HG02571 (cell line): ENCODE results near the gene MGME1.

Source experiments
- ATAC-seq: cut with Tn5 transposase; IDR thresholded peaks from one replicate; pipeline ENCODE4 v1.9.1; 2021; ENCODE audit warnings: mild to moderate bottlenecking, moderate library complexity; ENCODE audit not compliant: unreplicated experiment

MGME1 gene, protein sequence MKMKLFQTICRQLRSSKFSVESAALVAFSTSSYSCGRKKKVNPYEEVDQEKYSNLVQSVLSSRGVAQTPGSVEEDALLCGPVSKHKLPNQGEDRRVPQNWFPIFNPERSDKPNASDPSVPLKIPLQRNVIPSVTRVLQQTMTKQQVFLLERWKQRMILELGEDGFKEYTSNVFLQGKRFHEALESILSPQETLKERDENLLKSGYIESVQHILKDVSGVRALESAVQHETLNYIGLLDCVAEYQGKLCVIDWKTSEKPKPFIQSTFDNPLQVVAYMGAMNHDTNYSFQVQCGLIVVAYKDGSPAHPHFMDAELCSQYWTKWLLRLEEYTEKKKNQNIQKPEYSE

DNA sequence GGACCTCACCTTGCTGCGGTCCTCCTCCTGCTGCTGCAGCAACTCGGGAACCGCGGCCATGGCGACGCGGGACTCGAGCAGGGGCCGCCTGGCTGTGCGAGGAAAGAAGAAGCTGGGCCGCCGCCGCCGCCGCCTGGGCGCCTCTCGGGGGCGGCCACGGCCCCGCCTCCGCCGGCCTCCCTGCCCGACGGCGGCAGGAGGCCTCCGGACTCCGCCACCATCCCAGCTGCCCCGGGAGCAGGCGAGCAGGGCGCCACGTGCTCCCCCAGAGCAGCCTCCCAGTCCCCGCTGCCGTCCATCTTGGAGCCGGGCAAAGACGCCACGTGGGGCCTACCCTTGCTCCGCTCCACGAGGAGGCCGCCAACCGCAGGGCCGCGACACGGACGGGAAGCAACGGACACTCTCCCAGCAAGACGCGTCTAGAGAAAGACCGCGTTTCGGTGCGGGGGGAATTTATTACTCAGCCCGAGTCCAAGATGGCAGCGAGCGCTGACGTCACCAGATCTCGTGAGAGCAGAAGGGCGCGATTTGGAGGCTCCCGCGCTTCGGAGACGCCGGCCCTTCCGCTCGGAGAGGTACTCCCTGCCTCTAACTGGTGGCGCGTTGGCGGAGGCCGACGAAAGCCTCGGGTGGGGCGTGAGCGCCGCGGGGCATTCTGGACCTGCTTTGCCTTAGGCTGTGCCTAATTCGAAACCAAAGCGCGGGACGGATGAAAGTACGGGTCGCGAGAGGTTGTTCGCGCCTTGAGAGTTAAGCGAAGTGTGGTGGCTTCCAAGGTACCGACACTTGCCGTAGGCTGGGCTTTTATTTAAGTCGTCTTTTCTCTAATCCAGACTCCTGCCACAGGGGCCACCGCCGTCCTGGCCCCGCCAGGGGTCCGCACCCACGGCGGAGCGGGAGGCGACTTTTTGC is at the start of gene MGME1, which contains the start of gene SNX5:
Gene MGME1 (plus strand): TSS at position 653 of the 912 bp plus-strand sequence. CDS start 842 bp downstream, outside the sequence.
Gene SNX5 (minus strand): TSS at position 429 of the 912 bp plus-strand sequence. CDS start 369 bp downstream, at position 60.
- ATAC-seq: peak; percentile 75

DNA sequence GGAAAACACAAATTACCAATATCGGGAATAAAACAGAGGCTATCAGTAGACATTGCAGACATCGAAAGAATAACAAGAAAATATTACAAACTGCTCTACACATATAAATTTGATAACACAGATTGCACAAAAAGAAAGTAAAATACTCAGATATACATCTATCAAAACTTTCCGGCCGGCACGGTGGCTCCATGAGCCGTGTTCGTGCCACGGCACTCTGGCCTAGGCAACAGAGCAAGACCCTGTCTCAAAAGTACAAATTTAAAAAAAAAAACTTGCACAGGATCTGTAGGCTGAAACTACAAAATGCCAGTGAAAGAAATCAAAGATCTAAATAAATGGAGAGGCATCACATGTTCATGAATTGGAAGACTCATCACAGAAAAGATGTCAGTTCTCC is 49.7 kb upstream of the MGME1 start:
- no peak for ATAC-seq

DNA sequence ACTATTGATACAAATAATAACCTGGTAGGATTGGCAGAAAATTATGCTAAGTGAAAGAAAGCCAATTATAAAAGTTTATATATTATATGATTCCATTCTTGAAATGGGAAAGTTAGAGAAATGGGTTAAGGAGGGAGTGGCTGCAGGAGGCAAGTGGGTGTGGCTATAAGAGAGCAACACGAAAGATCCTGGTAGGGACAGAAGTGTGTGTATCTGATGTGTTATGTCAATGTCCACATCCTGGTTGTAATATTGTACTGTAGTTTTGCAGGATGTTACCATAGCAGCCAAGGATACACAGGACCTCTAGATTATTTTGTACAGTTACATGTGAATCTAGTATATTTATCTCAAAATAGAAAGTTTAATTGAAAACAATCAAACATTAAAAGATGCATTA is 47.0 kb upstream of the MGME1 start:
- ATAC-seq: no peak

DNA sequence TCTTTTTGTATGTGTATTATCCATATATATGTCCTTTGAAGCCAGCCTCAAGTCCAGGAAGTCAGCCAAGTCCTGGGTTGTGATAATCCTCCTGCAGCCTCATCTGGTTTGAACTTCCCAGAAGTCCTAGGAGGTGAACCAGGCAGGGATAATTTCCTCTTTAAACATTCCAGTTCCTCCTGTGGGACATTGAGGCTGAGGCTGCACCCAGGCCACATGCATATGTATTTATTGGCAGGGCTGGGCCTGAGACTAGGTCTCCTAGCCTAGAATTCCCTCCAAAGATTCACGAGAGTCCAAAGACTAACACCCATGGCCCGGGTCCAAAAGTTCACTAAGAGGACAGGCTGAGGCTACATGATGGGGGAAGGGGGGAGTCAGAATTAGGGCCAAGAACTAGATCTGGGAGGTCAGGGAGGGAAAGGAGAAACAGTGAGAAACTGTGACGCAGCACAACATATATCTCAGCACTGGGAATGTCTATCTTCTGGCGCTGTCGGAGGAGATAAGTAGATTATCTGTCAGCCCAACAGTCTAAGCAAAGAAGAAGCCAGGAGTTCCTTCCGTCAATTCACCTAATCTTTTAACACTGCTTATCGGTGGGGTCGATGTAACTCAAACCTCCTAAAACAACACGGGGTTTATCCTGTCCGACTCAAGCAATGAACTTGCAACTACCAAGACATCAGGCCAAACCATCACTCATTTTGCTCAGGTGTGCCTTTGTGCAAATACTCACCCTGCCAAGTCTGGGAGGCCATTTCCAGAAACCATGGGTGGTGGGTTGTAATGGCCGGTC is 43.5 kb upstream of the MGME1 start:
- ATAC-seq: no peak

DNA sequence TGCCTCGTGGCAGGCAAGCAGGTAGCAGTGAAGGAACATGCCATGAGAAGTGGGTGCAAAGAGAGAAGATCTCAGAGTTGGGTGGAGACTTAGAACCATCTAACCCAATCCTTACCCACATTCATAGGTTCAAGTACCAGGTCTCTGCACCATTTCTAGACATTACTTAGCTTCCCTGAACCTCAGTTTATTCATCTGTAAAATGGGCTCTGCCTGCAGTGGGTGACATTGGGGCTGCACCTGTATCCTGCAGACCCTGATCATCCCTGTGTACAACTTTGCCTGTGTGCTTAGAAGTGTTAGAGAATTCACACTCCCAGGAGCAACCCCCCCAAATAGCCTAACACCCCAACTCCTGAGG is 42.9 kb upstream of the MGME1 start:
- ATAC-seq: no peak

DNA sequence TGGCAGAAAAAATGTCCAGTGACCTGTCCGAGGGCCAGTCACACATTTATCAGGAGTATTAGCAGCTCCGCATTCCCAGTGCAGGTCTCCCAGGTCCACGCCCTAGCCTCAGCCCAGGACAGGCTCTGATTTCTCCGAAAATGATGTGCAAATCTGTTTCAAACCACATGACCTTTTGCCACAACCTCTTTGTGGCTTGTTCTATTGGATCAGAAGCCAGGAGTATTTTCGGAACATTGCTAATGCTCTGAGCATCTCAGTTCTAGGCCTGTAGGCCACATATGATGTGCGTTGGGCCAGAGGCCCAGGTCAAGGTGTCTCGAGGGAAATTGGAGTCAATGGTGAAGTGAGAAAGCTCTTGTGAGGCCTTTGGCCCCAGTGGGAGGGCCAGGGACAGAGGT is 40.6 kb upstream of the MGME1 start:
- no peak for ATAC-seq

DNA sequence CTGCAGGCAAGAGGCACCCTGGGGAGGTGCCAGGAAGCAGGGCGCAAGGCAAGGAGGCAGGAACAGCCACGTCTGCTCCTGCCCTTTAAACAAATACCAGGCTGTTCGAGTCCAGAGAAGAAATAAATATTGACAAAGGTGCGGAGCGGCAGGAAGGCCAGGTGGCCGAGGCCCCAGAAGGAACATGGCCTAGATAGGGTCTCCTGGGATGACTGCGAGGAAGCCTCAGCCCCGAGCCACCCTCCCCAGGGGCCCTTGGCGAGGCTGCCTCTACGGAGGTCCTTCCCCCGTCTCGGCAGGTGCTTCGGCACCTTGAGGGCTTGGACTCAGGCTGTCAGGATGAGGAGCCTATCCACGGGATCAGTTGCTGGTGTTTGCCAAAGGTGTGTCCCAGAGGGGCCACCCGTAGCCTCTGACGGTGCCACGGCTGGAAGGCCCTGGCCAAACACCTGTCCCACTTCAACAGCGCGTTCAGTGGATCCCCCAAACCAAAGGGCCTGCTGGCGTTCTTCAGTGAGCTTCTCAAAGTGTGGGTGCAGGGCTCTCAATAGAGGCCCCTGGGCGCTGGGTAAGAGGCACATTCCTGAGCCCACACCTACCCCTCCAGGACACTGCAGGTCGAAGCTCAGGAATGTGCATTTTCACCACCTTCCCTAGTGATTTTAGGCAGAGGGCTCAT is 40.0 kb upstream of the MGME1 start:
- no peak for ATAC-seq

DNA sequence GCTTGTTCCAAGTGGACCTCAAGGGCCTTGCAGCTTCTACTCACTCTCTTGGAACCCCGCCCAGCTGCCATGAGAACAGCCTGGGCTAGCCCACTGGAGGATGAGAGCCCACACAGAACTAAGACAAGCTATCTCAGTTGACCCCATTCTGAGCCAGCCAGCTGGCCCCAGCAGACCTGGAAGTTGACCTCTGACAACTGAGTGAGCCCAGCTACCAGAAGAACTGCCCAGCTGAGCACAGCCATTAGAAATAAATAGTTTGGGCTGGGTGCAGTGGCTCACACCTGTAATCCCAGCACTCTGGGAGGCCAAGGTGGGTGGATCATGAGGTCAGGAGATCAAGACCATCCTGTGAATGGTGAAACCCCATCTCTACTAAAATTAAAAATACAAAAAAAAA is 37.3 kb upstream of the MGME1 start:
- ATAC-seq: no peak

DNA sequence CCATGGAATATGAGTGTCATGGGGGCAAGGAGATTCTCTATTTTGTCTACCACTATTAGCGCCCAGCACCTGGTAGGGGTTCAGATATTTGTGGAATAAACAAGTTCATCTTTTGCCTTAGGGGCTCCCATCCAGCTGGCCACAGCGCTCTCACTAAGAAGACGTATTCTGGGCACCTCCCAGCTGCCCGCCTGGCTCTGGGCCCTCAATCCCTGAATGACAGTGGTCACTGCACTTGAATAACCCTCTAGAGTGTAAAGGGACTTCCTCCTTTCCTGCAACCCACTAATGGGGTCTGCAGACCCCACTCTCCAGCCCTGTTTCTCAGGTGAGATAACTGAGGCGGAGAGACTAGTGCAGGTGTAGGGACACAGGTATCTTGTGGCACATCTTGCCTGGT is 36.4 kb upstream of the MGME1 start:
- ATAC-seq: no peak

DNA sequence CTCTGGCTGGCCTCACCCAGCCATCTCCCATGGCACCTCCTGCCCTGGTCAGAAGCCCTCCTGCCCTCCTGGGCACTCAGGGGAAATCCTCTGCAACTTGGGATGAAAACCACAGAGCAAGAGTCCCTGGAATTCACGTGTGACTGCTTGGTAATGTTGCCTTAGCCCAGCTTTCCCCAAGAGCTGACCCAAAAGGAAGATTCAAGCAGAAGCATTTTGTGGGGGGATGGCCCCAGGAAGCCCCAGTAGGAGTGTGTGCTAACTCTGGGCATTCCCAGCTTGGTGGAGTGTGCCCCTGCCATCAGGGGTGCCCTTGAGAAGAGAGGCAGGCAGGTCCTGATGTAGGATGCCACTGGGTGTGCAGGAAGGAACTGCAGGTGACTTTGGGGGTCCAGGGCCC is 35.7 kb upstream of the MGME1 start:
- ATAC-seq: no peak

DNA sequence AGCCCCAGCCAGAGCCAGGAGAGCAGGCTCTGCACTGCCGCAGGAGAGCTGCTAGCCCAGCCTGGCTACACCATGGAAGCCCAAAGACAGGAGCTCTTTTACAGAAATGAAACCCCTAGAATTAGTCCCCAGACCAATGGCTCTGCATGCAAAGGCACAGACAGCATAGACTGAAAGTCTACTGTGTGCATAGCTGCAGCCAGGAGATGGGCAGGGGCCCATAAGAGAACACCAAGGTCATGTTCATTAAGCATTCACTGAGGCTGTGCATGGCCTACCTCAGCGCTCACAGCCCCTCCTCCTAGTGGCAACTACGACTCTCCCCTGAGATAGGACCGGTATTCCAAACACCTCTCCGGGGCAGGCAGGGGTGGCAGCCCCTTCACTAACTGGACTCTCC is 35.1 kb upstream of the MGME1 start:
- ATAC-seq: no peak

DNA sequence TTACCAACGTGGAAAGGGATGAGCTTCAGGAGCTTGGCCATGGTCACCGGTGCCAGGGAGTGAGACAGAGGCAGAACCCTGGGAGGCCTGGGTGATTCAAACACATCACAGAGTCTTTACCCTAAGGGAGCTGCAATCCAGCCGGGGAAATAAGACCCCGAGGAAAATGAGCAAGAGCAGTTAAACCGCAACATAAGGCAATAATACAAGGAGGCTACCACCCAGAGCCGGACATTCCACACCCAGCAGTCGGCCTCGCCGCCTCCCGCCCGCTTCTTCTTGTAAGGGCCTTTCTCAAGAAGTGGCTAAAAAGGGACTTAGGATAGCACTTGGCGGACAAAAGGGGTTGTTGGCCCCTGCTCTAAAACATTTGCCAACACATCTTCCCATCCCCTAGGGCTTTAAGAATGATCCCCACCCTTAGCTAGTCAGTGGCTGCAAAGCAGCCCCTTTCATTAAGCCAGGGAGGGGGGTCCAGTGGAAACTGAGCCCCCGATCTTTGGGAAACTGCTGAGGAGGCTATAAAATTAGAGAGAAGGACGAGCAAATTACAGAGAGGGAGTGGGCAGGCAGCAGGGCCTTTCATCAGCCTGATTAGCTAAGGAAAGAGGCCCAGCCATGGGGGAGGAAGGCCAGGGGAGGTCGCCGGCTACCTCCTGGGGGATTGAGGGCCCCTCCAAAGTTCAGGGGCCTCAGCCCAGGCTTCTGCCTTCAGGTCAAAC is 34.5 kb upstream of the MGME1 start:
- ATAC-seq: no peak

DNA sequence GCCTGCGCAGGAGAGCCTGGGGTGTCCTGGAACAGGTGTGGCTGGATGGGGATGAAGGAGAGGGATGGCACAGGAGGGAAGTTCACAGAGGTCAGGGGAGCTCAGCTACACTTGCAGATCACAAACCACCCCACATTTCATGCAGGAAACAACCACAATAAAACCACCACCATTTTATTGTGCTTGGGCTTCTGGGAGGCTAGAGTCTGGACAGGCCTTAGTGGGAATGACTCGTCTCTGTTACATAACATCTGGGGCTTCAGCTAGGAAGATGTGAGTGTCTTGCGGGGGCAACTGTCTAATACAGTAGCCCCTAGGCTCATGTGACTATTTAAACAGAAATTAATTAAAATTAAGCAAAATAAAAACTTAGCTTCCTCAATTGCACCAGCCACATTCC is 33.6 kb upstream of the MGME1 start:
- no peak for ATAC-seq

DNA sequence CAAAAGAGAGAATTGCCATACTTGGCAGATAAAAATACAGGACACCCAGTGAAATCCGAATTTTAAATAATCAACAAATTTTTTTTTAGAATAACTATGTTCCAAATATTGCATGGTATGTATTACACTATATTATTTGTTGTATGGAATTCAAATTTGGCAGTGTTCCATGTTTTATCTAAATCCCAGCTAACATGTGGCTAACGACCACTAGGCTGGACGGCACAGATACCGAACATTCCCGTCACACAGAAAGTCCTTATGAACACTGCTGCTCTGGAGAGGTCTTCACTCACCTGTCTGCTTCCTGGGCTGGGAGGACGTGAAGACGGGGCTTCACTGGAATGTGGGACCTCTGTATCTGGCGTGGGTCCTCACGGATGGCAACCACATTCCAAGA is 33.1 kb upstream of the MGME1 start:
- ATAC-seq: no peak

DNA sequence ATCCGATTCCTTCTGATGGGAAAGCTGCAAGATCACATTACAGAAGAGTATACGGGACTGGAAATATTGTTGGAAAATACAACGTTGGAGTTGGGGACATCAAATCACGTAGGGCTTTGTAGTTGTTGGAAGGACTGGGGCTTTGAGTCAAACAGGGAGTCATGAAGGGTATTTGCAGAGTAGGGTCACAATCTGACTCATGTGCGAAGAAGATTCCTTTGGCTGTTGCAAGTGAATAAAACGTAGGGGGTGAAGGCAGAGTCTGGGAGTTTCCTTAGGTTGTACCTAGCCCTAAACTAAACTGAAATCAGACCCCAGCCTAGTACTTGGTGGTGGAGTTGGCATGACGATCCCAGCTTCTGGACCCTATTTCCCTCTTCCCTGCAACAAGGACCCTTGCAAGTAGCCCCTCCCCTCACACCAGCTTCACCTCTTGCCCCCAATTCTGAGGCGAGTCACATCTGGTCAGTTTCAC is 32.5 kb upstream of the MGME1 start:
- ATAC-seq: no peak

DNA sequence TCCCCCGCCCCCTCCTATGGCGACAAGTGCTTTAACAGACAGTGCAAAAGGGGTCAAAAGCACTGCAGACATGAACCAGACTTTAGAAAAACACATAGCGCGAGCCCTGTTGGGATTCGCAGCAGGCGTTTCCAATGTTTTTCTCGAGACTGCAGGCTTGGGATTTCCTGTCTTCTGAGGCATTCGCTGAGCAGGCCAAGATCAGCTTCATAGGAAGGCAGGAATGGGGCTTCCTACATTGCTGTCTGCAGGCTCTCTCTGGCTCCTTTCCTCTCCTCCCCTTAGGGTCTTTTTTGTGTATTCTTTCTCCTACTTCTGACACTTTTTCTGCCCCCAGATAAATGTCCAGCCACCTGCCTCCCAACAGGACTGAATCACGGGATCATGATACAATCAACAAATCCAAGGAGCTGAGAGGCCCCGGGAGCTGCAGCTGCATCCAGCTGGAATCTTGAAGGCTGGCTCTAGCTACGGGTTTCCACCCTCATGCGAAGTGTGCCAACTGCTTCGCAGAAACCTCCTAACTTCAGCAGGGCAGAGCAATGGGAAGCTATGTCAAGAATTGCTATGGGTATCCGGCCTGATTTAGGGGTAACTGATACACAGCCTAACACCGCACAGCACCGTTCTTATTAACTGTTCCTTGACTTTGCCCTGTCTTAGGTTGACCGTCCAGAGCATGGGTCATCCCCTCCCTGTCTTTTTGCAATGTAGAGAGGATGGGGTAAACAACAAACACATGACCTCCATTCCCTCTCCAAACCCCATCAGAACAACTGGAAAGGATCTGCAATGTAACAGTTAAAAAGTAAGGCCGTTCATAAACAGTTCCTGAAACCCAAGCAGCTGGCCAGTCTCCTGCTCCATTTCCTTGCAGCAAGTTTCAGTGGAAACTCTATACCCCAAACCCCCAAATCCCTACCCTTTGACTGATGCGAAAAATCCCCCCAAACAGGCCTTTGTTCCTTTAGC is 31.8 kb upstream of the MGME1 start:
- ATAC-seq: no peak

DNA sequence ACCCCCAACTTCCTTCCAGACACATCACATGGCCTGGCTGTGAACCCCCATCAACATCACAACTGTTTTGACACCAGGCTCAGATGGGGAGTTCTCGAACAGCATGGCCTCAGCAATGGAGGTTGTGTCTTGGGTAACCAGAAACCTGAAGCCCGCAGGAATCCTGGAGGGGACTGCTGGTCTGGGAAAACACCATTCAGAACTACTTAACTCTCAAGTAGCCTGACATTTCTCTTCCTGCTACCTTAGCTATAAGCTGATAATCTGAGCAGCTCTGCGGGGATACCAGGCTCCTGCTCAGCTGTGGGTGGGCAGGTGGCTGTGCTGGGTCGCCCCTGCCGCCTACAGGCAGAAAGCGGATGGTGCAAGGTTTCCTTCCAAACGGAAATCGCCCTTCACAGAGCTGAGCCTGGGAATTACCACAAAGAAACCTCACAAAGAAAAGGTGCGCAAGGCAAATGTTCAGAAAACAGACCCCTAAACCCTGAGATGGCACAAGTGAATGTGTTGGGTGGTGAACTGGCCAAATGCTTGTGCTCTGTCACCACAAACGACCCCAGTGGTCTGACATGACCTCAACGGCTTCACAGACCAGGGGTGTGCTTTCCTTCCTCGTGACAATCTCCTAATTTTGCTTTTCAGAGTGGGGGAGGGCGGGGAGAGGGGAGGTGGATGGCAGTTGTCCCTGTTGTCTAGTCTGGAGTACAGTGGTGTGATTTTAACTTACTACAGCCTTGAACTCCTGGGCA is 29.8 kb upstream of the MGME1 start:
- ATAC-seq: peak; percentile 70

DNA sequence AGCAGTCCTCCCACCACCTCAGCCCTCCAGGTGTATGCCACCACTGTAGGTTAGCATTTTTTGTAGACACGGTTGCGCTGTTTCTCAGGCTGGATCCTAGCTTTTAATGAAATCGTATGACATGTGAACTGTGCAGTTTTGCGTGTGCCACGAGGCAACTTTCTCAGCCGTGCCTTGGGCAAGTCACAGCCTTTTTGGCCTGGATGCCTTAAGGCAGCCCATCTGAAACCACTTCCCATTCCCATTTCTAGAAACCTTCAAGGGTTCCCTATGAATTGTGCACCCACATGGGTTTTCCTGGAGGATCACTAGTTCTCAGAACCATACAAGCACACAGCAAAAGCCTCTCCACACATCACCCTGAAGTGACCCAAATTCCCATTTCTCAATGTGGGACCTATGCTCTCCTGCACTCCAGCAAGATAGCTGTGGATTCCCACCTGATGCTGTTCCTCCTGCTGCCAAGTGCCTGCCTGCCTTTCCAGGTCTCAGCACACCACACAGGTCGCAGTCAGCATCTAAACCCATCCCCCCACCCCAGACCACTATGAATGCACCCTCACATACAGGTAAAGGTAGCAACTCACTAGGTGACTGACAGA is 29.1 kb upstream of the MGME1 start:
- no peak for ATAC-seq
